Prostate gland (tissue), 2 donors: ENCODE measurements around the gene APOA1. TPM values are rescaled to one million over a fixed set of nuclear protein-coding genes. Genes with fewer than 3 reads are reported as not detected.
A peak's percentile ranks its signal among the peaks of the same experiment; 100 is the strongest.

Experiments
- DNase-seq: peaks from one replicate; pipeline ENCODE4 v3.0.0-alpha.2; 2019; ENCODE audit warnings: low spot score
- H3K27ac ChIP-seq, 2 donors: fragments of 200-600 bp; sonication (generic); 2 replicates each; pipeline ENCODE4 v1.5.1; 2017 to 2019
- H3K27me3 ChIP-seq: fragments of 200-600 bp; sonication (generic); replicated peaks from 2 replicates; pipeline ENCODE4 v1.5.1; 2019; ENCODE audit not compliant: insufficient read depth
- H3K36me3 ChIP-seq, 2 donors: fragments of 200-600 bp; sonication (generic); 1 replicate in 1 of 2; 2 replicates in 1 of 2; pipeline versions ENCODE4 v1.5.1 to v1.8.1; 2017 to 2019
- H3K4me1 ChIP-seq: fragments of 200-600 bp; sonication (generic); replicated peaks from 2 replicates; pipeline ENCODE4 v1.5.1; 2019
- H3K4me3 ChIP-seq, 2 donors: fragments of 200-600 bp; sonication (generic); 2 replicates each; pipeline ENCODE4 v1.5.1; 2017 to 2019
- H3K9me3 ChIP-seq: fragments of 200-600 bp; sonication (generic); 2 replicates; pipeline ENCODE4 v1.5.1; 2017
- POLR2A ChIP-seq: fragments of 450-650 bp; IDR thresholded peaks from one replicate; pipeline ENCODE4 v1.6.1; 2016; ENCODE audit warnings: antibody characterized with exemption, mild to moderate bottlenecking
- POLR2AphosphoS5 ChIP-seq: sonication (generic); formaldehyde crosslinking; IDR thresholded peaks from one replicate; pipeline ENCODE4 v1.6.1; 2017; ENCODE audit warnings: antibody characterized with exemption
- WGBS: methylation state at CpG from one replicate; pipeline ENCODE4 v1.1.5; 2018; 5-methylcytosine and 5-hydroxymethylcytosine counted together
- intact Hi-C: fragments of 100-400 bp; cut with DNase I; formaldehyde crosslinking; loops from one replicate; pipeline ENCODE4 v1.14.2; 2022
- total RNA-seq, 2 donors: library from RNA; depleted of rRNA; stranded (reverse); fragments of >200 nt; gene quantifications; one replicate each; pipeline ENCODE4 v1.1.0, GENCODE V29; 2016
- TF ChIP-seq, protein P1 (sequence below), 4 experiments: fragments of 200-600 bp in 2 of 4; fragments of 450-650 bp in 2 of 4; sonication (generic) in 2 of 4; IDR thresholded peaks; 1 replicate in 3 of 4; 2 replicates in 1 of 4; pipeline ENCODE4 v1.5.1; 2016 to 2019; ENCODE audit warnings: antibody characterized with exemption in 4 of 4, mild to moderate bottlenecking in 2 of 4, moderate library complexity in 2 of 4

APOA1 gene
- total RNA-seq, 2 donors from 2014 or later: 2,058 TPM; not detected in 1

DNA sequence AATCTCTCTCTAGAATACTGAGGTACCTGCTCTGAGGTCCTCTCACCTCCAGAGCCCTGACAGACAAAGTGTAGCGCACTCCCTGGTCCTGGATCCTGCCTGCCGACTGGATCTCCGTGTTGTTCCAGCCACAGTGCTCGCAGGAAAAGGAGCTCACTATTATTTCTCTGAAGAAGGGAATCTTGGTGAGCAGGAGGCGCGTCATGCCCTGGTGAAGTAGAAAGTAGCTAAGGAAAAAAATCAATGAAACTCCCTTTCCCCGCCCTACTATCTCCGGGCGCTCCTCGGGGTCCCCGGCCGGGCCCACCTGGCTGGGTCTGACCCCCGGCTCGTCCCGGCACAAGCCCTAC lies 50.0 kb downstream of the APOA1 start:
- intact Hi-C loops: loop anchor here (5.0 kb wide), 2 partner anchors 315 to 445 kb away; partner anchors contain the start of genes PCSK7 and RNF214
- peaks cover 9 to 10% of the 10 kb centered on the region in 2 donors for H3K36me3 ChIP-seq
- no peaks in the 10 kb centered on the region for H3K9me3 ChIP-seq
- H3K27ac ChIP-seq: peak overlapping the region; percentile 73 to 83
- H3K4me1 ChIP-seq: peaks cover 3% of the 10 kb centered on the region
- WGBS: 0% methylated on average over 15 of the region's 15 CpGs
- DNase-seq: no peak
- H3K27me3 ChIP-seq: no peaks in the 10 kb centered on the region
- TF ChIP-seq POLR2AphosphoS5 (no peak), POLR2A (no peak)
- TF ChIP-seq, protein P1, sequence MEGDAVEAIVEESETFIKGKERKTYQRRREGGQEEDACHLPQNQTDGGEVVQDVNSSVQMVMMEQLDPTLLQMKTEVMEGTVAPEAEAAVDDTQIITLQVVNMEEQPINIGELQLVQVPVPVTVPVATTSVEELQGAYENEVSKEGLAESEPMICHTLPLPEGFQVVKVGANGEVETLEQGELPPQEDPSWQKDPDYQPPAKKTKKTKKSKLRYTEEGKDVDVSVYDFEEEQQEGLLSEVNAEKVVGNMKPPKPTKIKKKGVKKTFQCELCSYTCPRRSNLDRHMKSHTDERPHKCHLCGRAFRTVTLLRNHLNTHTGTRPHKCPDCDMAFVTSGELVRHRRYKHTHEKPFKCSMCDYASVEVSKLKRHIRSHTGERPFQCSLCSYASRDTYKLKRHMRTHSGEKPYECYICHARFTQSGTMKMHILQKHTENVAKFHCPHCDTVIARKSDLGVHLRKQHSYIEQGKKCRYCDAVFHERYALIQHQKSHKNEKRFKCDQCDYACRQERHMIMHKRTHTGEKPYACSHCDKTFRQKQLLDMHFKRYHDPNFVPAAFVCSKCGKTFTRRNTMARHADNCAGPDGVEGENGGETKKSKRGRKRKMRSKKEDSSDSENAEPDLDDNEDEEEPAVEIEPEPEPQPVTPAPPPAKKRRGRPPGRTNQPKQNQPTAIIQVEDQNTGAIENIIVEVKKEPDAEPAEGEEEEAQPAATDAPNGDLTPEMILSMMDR (IDR thresholded peaks at IDR 0.05): no peak
- peak overlapping the region; percentile 79 to 89 for H3K4me3 ChIP-seq

DNA sequence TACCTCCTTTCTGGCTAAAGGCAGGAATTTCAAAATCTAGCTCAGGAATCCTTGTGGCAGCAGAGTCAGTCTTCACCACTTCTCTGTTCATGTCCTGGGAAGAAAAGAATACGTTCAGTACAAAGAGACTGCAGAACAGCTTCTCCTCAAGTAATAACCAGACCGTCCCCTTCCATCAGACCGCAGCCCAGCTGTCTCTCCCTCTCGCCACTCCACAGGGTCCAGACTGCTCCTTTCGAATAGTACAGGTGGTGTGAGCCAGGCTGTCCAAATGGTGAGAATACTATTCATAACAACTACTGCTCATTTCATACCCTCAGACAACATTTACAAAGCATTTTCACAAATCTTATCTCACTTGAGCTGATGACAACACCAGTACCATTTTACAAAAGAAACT lies 50.5 kb downstream of the APOA1 start:
- Histone ChIP-seq H3K4me3 (peak overlapping the region; percentile 79 to 89), H3K4me1 (peaks cover 3% of the 10 kb centered on the region), H3K27me3 (no peaks in the 10 kb centered on the region), H3K9me3 (no peaks in the 10 kb centered on the region), H3K36me3 (peaks cover 9 to 10% of the 10 kb centered on the region in 2 donors), H3K27ac (no peak overlapping the region)
- TF ChIP-seq, protein P1 (IDR thresholded peaks at IDR 0.05): no peak
- no peak for TF ChIP-seq POLR2A
- DNase-seq: no peak
- 55% methylated on average over 5 of the region's 5 CpGs for WGBS
- intact Hi-C loops: loop anchor here (5.0 kb wide), 2 partner anchors 315 to 445 kb away; partner anchors contain the start of genes PCSK7 and RNF214

DNA sequence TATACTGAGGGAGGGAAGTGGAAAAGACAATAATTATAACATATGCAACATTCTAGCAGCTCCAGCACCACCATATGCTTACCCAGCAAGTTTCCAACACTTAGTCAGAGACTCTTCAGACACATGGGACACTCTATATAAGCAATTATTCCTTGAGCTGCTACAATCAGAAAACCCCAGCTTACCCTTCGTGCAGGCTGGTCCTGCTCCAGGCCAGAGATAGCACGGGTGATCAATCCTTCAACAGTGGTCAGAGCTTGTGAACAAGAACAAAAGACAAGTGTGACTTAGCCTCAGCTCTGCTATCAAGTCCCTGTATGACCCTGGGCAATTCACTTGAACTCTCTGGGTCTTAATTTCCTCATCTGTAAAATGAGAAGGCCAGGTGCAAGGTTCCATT lies 51.1 kb downstream of the APOA1 start:
- H3K27ac ChIP-seq: no peak overlapping the region
- H3K36me3 ChIP-seq: peaks cover 9 to 10% of the 10 kb centered on the region in 2 donors
- WGBS: 92% methylated on average over 2 of the region's 2 CpGs
- peaks cover 3% of the 10 kb centered on the region for H3K4me1 ChIP-seq
- no peak overlapping the region for H3K4me3 ChIP-seq
- intact Hi-C loops: loop anchor here (5.0 kb wide), 2 partner anchors 316 to 446 kb away; partner anchors contain the start of genes PCSK7 and RNF214
- no peaks in the 10 kb centered on the region for H3K27me3 ChIP-seq
- no peak for DNase-seq
- no peak for TF ChIP-seq POLR2A
- TF ChIP-seq POLR2AphosphoS5: no peak
- TF ChIP-seq, protein P1 (IDR thresholded peaks at IDR 0.05): no peak
- H3K9me3 ChIP-seq: no peaks in the 10 kb centered on the region

Other genes with a start within 250 kb of the APOA1 start
- 10 to 100 TPM; 12.2 to 16.0 TPM for gene BUD13, start 64.6 kb downstream of the APOA1 start, total RNA-seq
- gene ZPR1, start 49.6 kb downstream of the APOA1 start, total RNA-seq: 10 to 100 TPM; 24.6 to 27.6 TPM
- under 1 TPM in 1 of 2 donors, not detected in 1; 0.87 TPM for gene APOA5, start 45.7 kb downstream of the APOA1 start, total RNA-seq
- gene APOA4, start 14.3 kb downstream of the APOA1 start, total RNA-seq: not detected
- not detected for gene APOC3, start 7.7 kb downstream of the APOA1 start, total RNA-seq